Anterior cingulate cortex (tissue), 58 donors: Measurements from ENCODE around the gene ZC3H7B.

ENCODE experiments used
- DNase-seq, 58 donors: peaks; one replicate each; lab custom pipeline; 2025; lab: John Stamatoyannopoulos, UW

The ZC3H7B gene

GRCh38 chr22:41324821-41325528 is 23.6 kb downstream of the ZC3H7B start:
- no peak for DNase-seq

DNA sequence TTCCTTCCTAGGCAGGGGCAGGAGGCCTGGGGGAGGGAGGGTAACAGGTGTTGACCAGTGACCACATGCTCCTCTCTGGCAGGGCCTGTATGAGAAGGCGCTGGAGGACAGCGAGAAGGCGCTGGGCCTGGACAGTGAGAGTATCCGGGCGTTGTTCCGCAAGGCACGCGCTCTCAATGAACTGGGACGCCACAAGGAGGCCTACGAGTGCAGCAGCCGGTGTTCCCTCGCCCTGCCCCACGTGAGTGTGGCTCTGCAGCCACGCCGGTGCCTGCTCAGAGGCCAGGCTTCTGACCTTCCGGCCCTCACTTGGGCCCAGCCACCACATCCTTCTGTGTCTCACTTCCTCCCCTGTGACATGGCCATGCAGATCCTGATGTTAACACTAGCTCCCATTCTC is 25.8 kb downstream of the ZC3H7B start:
- peak in 42 of 58 donors; percentile 7 to 73 (median 36) for DNase-seq

DNA sequence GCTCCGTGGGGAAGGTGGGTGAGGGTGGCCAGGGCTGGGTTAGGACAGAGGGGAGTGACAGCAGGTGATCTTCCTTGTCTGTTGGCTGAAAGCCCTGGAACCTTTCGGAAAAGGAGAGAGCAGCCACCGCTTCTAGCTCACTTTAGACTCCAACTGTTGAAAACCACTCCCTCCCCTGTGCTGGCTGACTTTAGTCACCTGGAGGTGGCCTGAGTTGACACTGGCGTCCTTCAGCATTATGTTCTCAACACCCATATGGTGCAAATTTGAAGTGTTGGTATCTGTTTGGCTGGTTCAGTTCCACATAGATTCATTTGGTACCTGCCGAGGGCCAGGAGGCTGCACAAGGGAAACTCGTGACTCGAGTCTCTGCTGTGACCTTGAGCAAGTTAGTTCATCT is 28.8 kb downstream of the ZC3H7B start:
- DNase-seq: no peak

DNA sequence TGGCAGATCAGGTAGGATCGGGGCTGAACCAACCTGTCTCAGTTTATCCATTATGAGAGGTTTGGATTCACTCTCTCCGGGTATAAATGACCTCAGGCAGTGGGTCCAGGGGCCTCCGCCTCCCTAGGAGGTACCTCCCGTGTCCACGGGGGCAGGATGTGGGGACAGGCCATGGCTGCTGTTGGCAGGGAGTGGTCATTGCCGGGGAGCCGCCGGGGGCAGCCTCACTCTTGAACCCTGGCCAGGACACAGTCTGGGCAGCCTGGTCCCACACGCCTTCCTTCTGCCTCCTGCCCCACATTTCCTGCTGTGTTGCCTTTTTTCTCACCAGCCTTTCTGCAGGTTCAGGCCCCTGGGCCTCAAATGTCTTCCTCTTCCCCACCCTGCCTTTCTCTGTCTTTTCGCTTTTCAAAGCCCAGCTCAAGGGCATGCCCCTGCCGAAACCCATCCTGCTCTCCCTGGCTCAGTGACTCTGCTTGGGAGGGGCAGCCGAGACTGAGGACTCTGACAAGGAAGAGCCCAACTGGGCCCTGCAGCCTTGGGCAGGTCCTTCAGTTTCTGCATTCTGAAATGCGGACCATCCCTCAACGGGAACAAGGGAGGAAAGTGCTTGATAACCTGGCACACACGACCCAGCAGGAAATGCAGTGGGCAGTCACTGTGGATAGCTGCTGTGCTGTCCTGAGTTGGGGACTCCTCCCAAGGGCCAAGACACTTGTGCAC is 31.1 kb downstream of the ZC3H7B start:
- no peak for DNase-seq

DNA sequence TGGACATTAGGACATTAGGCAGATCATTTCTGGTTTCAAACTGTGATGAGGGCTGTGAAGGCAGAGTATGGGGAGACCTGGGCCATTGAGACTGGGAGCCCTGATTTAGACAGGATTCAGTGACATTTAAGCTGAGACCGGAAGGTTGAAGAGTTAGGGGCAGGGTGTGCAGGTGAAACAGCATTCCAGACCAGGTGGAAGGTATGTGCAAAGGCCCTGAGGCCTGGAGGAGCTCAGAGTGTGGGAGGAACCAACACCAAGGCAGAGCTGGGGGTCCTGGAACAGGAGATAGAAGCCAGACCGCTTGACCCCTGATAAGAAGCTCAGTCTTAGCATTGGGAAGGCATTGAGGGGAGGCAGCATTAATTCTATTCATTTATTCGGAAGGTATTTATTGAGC is 32.5 kb downstream of the ZC3H7B start:
- DNase-seq: no peak

DNA sequence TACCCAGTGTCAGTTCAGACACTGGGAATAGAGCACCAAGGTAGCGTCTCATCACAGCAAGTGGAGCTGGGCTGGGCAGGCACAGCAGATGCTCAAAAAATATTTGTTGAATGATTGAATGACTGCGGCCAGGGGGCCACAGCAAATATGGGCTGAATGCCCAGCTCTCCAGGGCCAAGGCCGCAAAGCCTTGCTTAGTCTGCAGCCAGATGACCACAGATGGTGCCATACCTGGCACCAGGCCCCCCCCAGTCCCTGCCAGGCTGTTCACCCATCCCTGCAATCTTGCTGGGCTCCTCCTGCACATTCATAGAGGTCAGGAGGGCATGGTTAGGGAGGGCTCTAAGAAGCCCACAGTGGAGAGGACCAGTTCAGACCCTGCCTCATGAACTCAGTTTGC is 32.9 kb downstream of the ZC3H7B start:
- no peak for DNase-seq

DNA sequence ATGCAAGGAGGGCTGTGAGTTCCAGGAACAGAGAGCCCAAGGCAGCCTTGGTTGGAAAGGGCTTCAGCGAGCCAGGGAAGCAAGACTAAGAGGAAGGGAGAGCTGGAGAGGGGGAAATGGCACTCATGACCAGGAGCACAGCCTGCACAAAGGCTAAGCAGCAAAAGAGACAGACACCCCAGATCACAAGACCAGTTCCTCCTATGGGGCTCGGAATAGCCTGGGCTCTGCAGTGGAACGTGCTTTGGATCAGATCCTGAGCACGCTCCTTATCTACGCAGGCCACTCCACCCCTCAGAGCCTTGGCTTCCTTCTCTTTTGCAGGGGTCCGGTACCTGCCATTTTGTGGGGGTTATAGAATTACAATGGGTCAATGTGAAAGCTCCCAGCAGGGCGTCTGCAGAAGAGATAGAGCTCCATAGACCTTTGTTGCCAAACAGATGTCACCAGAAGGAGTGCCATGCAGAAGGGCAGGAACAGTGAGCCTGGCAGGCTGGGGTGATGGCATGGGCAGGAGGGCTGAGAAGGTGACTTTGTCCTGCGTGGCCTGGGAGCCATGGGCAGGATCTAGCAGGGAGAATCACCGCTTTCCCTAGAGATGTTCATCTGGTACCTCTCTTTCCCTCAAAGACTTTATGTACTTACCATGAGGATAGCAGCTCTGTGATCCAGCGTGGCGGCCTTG is 33.8 kb downstream of the ZC3H7B start:
- DNase-seq: peak in 1 of 58 donors; percentile 10

- DNase-seq: no peak
Observed at GRCh38 chr22:41338614-41339212, 37.4 kb downstream of the ZC3H7B start.

DNA sequence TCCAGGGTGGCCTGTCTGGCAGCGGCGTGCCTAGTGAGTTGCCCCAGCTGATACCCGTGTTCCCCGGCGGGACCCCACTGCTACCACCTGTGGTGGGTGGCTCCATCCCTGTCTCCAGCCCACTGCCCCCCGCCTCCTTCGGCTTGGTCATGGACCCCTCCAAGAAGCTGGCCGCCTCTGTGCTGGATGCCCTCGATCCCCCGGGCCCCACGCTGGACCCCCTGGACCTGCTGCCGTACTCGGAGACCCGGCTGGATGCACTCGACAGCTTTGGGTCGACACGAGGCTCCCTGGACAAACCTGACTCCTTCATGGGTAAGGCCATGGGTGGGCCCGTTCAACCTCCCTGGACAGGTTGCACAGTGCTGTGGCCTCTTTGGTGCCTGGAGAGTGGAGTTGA is 38.5 kb downstream of the ZC3H7B start:
- no peak for DNase-seq

- no peak for DNase-seq
Observed at GRCh38 chr22:41340357-41340756, 39.0 kb downstream of the ZC3H7B start.

- no peak for DNase-seq
Observed at GRCh38 chr22:41341012-41341411, 39.7 kb downstream of the ZC3H7B start.

GRCh38 chr22:41341990-41342389 is 40.7 kb downstream of the ZC3H7B start:
- DNase-seq: no peak

GRCh38 chr22:41343300-41343699 is 42.0 kb downstream of the ZC3H7B start:
- DNase-seq: no peak

GRCh38 chr22:41343717-41344116 is 42.4 kb downstream of the ZC3H7B start:
- no peak for DNase-seq

- DNase-seq: no peak
Observed at GRCh38 chr22:41344189-41344788, 43.0 kb downstream of the ZC3H7B start.

- DNase-seq: no peak
Observed at GRCh38 chr22:41345807-41346335, 44.5 kb downstream of the ZC3H7B start.

GRCh38 chr22:41347066-41347859 is 45.9 kb downstream of the ZC3H7B start:
- DNase-seq: peak in 10 of 58 donors; percentile 3 to 30 (median 14)

GRCh38 chr22:41348964-41349484 is 47.7 kb downstream of the ZC3H7B start:
- no peak for DNase-seq

GRCh38 chr22:41350087-41350486 is 48.8 kb downstream of the ZC3H7B start:
- no peak for DNase-seq
